ENCODE measurements around the gene HIVEP3. TPM values are rescaled to one million over a fixed set of nuclear protein-coding genes. Genes with fewer than 3 reads are reported as not detected.

The HIVEP3 gene
- total RNA-seq, 1 donor from 2014 or later: 8.9 TPM

GRCh38 chr1:41891199-41891896 is 27.4 kb downstream of the HIVEP3 start:
- H3K4me1 Mint-ChIP-seq (ENCODE audit: low read depth, unreplicated experiment): peaks cover 23% of the 10 kb centered on the region
- TF ChIP-seq, protein P1, sequence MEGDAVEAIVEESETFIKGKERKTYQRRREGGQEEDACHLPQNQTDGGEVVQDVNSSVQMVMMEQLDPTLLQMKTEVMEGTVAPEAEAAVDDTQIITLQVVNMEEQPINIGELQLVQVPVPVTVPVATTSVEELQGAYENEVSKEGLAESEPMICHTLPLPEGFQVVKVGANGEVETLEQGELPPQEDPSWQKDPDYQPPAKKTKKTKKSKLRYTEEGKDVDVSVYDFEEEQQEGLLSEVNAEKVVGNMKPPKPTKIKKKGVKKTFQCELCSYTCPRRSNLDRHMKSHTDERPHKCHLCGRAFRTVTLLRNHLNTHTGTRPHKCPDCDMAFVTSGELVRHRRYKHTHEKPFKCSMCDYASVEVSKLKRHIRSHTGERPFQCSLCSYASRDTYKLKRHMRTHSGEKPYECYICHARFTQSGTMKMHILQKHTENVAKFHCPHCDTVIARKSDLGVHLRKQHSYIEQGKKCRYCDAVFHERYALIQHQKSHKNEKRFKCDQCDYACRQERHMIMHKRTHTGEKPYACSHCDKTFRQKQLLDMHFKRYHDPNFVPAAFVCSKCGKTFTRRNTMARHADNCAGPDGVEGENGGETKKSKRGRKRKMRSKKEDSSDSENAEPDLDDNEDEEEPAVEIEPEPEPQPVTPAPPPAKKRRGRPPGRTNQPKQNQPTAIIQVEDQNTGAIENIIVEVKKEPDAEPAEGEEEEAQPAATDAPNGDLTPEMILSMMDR (IDR thresholded peaks at IDR 0.05; ENCODE audit: insufficient read depth, low read depth, low read length): no peak
- no peak for TF ChIP-seq EZH2 (IDR thresholded peaks at IDR 0.05; ENCODE audit: insufficient read depth, low read length)
- FAIRE-seq (no peak), DNase-seq (ENCODE audit: low read depth) (no peak)
- Histone ChIP-seq H3K4me3 (ENCODE audit: insufficient read depth, low read depth, low read length) (peak overlapping the region; percentile 11), H3K79me2 (ENCODE audit: insufficient read depth, low read length) (peaks cover 60% of the 10 kb centered on the region), H4K20me1 (ENCODE audit: insufficient read depth, low read length) (peaks cover 6% of the 10 kb centered on the region), H2AFZ (ENCODE audit: low read depth, low read length) (peak overlapping the region; percentile 59), H3K9me3 (ENCODE audit: insufficient read depth, low read depth, low read length) (no peaks in the 10 kb centered on the region), H3K27ac (ENCODE audit: low read depth, low read length) (peak overlapping the region; percentile 22), H3K36me3 (ENCODE audit: insufficient read depth, low read length) (no peaks in the 10 kb centered on the region), H3K4me2 (ENCODE audit: low read length) (peak overlapping the region; percentile 78), H3K27me3 (ENCODE audit: insufficient read depth, low read length) (no peaks in the 10 kb centered on the region), H3K9ac (ENCODE audit: low read length) (peak overlapping the region; percentile 43), H3K4me1 (ENCODE audit: insufficient read depth, low read length) (peaks cover 27% of the 10 kb centered on the region)
- H3K27ac Mint-ChIP-seq (ENCODE audit: unreplicated experiment): peak overlapping the region; percentile 66
- H3K4me3 Mint-ChIP-seq (ENCODE audit: unreplicated experiment): no peak overlapping the region
- H3K9me3 Mint-ChIP-seq (ENCODE audit: unreplicated experiment): no peaks in the 10 kb centered on the region
- no peaks in the 10 kb centered on the region for H3K36me3 Mint-ChIP-seq (ENCODE audit: low read depth, unreplicated experiment)
- H3K27me3 Mint-ChIP-seq (ENCODE audit: low read depth, unreplicated experiment): no peaks in the 10 kb centered on the region

- Histone ChIP-seq H3K4me3 (ENCODE audit: insufficient read depth, low read depth, low read length) (no peak overlapping the region), H3K9me3 (ENCODE audit: insufficient read depth, low read depth, low read length) (no peaks in the 10 kb centered on the region), H3K4me2 (ENCODE audit: low read length) (peak overlapping the region; percentile 78), H3K79me2 (ENCODE audit: insufficient read depth, low read length) (peaks cover 60% of the 10 kb centered on the region), H3K36me3 (ENCODE audit: insufficient read depth, low read length) (no peaks in the 10 kb centered on the region), H4K20me1 (ENCODE audit: insufficient read depth, low read length) (peaks cover 6% of the 10 kb centered on the region), H3K27me3 (ENCODE audit: insufficient read depth, low read length) (no peaks in the 10 kb centered on the region), H2AFZ (ENCODE audit: low read depth, low read length) (peak overlapping the region; percentile 12), H3K9ac (ENCODE audit: low read length) (peak overlapping the region; percentile 37), H3K27ac (ENCODE audit: low read depth, low read length) (peak overlapping the region; percentile 12), H3K4me1 (ENCODE audit: insufficient read depth, low read length) (peaks cover 27% of the 10 kb centered on the region)
- H3K27ac Mint-ChIP-seq (ENCODE audit: unreplicated experiment): peak overlapping the region; percentile 66
- H3K9me3 Mint-ChIP-seq (ENCODE audit: unreplicated experiment): no peaks in the 10 kb centered on the region
- H3K4me1 Mint-ChIP-seq (ENCODE audit: low read depth, unreplicated experiment): peaks cover 23% of the 10 kb centered on the region
- FAIRE-seq (no peak), DNase-seq (ENCODE audit: low read depth) (peak; percentile 58)
- no peaks in the 10 kb centered on the region for H3K36me3 Mint-ChIP-seq (ENCODE audit: low read depth, unreplicated experiment)
- H3K27me3 Mint-ChIP-seq (ENCODE audit: low read depth, unreplicated experiment): no peaks in the 10 kb centered on the region
- H3K4me3 Mint-ChIP-seq (ENCODE audit: unreplicated experiment): no peak overlapping the region
- TF ChIP-seq, protein P1 (IDR thresholded peaks at IDR 0.05; ENCODE audit: insufficient read depth, low read depth, low read length): no peak
- TF ChIP-seq EZH2 (IDR thresholded peaks at IDR 0.05; ENCODE audit: insufficient read depth, low read length): no peak
Measured at GRCh38 chr1:41890825-41891198, 27.9 kb downstream of the HIVEP3 start.

All from astrocyte (in vitro differentiated cells and primary cell).